Endometrium (tissue), 2 donors: ENCODE measurements around the gene TMTC2.

Experiments
- FAIRE-seq: peaks from 2 replicates; lab custom pipeline; 2012; peaks lifted over from hg19 to GRCh38; lab: Jason Lieb, UNC
- donor health status: control.
- donor health status: control.

Gene TMTC2

DNA sequence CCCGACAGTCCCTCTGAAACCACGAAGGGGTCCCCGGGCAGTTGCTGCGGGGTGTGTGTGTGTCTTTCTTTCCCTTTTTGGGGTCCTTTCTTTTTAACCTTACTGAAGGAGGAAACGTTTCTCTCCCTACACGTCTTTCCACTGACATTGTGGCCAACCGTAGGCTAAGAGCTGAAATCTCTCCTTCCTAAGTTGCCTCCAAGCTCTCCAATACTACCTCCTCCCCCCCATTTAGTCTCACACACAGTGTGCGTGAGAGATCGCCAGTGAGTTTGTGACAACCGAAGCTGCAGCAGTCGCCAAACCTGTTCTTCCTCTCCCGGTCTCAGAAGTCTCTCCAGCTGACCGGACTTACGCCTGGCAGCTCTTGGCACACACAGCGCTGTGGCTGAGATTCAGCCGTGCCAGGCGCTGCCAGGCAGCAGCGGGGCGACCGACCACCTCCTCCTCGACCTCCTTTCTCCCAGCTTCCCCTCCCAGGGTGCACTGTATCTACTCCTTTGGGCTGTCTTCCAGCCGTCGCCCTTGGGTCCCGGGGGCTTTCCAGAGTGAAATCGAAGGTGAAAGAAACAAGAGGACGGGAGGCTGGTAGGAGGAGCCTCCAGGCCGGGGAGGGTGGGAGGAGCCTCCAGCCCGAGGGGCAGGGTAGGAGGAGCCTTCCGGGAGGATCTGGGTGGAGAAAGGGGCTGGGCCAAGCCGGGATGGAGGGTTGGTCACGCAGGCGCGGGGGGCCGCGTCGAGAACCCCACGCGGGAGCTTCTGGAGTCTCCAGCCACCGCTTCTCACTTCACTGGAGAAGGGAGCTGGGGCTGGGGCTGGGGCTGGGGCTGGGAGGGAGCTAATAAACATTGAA lies at the start of gene TMTC2:
TMTC2 (plus strand) TSS at position 739 of the 853 bp plus-strand sequence.
- FAIRE-seq, result peak; percentile 26

DNA sequence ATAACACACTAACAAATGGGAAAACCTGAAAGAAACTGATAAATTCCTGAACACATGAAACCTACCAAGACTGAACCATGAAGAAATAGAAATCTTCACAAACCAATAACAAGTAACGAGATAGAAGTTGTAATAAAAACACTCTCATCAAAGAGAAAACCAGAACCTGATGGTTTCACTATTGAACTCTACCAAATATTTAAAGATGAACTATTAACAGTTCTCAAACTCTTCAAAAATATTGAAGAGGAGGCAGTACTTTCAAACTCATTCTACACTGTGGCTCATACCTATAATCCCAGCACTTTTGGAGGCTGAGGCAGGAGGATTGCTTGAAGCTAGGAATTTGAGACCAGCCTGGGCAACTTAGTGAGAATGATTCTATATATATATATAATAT lies 48.4 kb upstream of the TMTC2 start:
- no peak for FAIRE-seq

DNA sequence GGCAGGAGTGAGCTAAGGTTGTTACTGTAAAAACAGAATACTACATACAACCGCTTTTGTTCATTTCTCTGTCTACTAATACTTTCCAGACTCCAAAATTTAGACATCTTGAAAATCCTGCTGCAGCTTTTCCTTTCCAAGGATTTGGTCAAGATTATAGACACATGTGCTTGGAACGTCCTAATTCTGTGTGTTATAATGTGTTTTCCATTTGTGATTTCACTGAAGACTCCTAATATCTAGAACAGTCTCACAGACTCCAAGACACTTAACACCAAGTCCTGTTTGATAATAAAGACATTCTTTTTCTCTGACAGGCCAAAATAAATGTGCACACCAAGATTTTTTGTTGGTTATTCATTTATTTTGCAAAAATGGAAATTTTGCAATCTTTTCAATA lies 41.8 kb upstream of the TMTC2 start:
- FAIRE-seq, result no peak

DNA sequence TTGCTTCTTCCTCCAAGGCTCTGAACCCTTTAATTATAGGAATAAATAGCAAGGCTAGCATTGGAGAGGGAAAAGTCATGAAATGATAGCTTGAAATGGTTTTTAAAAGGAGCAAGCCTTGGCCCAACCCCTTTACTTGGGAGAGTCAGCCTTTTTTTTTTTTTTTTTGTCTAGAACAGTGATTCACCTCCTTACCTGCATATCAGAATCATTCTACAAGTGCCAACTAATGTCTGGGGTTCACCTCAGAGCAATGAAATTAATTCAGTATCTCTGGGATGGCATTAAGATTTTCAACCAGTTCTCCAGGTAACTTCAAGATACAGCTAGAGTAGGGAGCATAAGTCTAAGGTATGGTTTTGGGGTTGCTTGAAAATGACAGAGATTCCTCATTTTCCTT lies 41.3 kb upstream of the TMTC2 start:
- FAIRE-seq, result no peak

DNA sequence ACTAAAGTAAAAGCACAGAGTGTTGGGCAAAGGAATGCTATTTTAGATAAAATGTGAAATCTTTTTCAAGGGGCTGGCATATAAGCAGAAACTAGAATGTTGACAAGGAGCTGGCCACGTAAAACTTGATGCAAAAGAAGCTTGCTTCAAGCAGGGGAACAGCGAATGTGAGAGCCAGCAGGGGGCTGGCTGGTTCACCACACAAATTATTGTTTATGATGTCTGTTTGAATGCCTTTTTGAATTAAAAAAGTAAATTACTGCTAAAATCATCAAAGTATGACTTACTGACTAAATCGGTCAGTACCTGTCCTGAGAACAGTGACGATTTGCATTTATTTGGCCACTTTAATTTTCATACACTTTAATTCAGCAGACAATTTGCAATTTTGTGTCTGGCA lies 38.9 kb upstream of the TMTC2 start:
- FAIRE-seq, result no peak

DNA sequence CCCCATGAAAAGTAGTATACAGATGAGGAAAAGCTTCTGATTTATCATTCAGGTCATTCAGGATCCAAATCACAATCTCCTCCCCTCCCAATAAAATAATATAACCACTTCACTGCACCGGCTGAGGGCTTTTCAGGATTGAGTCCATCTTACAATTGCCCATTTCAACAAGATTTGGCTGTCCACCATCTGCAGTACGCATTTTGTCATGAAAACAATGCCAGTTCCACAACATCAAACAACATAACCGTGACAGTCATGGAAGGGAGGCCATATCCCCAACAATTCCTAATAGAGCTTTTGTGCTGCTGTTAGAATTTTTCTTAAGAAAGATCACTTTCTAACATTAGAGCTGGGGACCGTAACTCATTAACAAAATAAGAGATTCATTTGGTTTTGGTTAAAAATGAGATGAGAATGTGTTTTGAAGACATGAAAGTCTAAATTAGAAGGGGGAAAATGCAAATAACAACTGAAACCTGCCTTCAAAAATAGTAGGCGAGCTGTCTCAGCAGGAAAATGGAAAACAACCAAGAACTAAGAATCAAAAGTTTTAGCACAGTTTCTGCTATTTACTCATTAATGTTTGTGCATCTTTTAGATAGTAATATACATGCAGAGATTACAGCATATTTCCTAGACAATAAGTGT lies 38.3 kb upstream of the TMTC2 start:
- FAIRE-seq, result no peak

DNA sequence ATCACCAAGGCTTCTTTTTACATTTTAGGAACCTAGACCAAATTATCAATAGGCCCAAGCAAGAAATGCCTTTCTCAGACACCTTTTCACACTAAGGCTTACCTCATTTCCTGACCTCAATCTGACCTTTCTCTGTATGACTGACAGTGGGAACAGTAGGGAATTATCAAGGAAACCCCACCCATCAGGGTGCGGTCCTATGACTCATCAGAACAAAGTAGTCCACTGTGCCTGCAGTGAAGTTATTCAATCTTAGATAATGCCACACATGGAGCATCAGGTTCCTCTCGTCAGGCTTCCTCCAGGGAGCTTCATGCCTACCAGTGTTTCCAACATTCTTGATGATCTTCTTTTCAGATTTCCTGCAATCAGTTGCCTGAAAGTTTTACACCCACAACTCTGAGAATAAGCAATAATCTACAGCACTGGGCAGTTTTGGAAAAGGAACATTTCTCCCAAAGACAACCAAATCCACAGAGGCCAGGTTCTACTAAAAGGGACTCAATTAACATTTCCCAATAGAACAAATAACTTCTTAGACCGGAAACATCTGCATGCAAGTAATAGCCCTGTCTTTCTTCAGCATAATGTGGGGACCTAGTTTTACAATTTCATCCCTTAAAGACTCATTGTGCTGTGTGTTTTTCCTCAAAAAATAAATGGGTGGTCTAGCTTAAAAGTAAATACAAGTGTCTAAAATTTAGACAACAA lies 35.9 kb upstream of the TMTC2 start:
- no peak for FAIRE-seq

DNA sequence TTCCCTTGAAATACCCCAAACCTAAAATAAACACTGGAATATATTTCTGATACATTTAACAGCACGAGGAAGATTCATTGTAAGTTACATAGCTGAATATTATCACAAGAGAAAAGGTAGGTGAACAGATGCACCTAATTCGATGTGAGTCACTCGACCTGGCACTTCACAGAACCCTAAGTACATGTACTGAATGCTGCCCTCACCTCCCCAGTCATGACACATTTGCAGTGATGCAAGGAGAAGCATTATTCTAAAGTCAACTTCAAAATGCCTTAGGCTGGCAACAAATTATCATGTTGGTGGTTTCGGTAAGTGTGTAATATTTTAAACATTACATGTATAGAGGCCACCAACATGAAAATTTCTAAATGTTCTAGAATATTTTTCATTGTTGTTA lies 35.2 kb upstream of the TMTC2 start:
- FAIRE-seq, result no peak

DNA sequence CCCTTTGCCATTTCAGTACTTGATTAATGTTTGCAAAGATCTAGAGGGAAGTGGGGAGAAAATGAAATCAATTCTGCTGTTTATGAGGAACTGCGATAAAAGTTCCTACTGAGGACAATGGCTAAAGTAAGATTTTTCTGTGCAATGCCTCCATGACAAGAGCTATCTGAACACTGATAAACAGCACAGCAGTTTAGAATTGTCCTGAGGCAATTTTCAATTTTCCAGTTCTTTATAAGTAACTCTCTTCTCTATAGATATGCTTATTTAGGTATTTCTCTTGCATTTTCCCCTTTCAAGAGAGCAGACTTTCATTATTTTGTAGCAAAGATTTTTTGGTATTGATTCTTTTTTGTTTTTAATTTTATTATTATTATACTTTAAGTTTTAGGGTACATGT lies 34.6 kb upstream of the TMTC2 start:
- no peak for FAIRE-seq

DNA sequence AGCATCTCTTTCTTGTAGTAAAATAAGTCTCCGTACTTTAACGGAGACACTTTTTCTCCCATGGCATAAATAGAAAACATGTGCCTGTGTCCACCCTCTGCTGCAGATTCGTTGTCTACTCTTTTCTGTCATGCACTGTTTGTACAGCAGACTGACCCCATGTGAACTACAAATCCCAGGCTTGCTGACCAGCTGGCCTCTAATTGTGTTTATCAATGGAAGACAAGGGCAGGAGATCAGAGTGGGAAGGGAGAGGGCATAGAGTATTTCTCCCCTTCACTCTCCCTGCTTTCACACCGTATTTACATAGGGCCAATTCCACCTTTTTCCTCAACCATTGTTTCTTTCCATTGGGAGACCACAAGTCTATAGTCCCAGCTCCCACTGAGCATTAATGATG lies 31.0 kb upstream of the TMTC2 start:
- no peak for FAIRE-seq

DNA sequence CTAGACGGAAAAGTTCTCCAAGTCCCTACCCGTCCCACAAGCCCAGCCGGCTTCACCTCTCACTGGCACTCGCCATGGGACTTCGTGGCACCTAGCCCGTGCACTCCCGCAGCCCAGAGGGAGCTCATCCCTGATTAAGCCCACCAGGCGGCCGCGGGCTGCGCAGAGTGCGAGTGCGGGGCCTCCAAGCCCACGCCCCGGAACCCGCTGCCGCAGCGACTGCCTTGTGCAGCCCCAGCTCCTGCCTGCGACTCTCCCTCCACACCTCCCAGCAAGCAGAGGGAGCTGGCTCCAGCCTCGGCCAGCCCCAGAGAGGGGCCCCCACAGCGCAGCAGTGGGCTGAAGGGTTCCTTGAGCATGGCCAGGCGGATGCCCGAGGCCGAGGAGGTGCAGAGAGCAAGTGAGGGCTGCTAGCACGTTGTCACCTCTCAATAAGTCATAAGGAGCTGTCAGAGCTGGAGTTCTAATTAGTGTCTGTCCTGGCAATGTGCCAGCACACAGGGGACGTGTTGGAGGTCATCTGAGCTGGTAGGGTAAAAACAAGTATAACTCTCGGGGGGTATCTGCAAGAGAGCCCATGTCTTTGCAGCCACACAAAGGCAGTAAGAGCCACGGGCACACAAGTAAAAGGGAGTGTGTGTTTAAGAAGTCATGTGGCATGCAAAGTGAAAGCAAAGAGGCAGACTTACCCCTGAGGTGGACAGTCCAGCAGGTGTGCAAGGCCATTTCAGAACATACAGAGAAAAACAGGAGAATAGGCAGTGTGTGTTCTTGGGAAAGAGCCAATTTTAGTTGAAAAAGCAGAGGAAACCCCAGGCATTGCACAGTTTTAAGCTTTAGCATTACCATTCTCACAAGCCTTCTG lies 27.1 kb upstream of the TMTC2 start:
- no peak for FAIRE-seq

DNA sequence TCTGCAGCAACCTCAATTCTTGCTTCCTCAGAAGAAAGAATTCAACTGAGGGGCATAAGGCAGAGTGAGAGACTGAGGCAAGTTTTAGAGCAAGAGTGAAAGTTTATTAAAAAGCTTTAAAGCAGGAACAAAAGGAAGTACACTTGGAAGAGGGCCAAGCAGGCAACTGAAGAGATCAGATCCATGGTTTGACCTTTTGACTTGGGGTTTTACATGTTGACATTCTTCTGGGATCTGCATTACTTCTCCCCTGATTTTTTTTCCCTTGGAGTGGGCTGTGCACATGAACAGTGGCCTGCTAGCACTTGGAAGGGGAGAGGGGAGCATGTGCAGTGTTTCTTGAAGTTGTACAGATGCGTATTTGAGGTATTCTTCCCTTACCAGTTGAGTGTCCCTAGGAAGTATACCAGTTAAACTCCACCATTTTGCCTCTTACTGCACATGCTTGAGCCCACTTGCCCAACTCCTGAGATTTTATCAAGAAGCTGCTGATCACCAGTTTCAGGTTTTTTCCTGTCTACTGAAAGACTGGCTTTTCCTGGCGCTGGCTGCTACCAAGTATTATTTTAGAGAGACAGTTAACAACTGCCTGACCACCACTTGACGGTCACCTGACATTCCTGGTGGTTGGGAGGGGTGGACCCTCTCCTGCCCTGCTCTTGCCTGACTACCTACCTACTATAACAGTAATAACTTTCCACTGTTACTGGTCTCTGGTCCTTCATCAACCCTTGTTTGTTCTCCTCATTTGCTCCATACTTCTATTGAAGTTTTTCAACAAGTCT lies 26.0 kb upstream of the TMTC2 start:
- no peak for FAIRE-seq

DNA sequence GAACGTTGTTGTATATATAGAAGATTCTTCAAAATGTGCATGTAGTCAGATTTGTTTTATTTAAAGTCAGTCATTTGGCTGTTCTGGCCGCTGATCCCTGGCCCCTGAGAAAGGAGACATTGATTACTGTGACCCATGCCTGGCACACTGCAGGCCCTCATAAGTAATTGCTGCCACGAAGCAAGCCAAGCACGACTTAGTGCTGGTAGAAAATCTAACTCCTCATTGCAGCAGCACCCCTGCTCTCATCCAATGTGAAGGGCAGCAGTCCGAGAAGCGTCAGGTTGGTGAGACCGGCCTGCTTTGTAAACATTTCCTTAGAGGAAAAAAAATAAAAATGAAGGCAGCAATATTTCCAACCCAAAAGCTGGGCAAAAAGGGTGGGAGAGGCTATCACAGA lies 22.8 kb upstream of the TMTC2 start:
- no peak for FAIRE-seq

DNA sequence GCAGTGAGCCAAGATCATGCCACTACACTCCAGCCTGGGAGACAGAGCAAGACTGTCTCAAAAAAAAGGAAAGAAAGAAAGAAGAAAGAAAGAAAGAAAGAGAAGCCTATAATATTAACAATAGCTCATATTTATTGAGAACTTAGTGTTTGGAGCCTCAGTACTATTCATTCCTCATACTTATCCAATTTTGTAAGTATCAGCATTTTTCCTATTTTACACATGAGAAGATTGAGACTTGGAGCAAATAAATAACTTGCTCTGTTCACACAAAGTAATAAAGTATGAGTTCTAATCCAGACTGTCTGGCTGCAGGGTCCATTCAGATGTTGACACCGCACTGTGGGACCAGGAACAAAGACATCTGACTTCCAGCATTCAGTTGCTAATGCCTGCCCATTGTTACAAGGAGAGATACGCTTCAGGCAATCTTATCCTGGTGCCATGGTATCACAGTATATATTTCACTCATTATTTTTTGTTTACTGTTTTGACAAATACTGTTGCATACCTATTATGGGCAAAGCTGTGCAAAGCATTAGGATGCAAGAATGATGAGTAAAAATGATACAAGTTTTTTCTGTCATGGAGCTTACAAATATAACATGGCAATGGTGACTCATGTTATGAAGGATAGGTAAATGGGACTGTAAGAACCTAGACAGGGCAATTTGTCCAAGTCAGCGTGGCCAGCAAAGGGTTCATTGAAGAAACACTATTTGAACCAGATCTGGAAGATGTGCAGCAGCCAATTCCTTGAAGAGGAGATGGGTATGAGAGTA lies 21.4 kb upstream of the TMTC2 start:
- FAIRE-seq, result no peak

DNA sequence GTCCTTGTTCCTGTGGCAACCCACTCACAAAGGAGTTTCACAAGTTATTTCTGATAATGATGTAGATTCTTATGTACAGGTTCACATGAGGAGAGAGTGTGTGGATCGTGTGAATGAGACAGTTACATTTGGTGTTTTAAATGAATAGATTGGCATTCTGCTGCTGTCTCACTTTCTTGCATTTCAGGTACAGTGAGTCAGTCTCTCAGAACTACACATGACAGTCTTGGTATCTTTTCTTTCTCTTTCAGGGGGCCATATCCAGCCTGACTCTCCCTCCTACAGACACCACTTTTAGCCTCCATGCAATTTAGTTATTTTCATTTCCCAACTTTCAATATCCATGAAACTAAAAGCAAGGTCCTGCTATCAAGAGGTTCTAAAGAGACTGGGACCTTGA lies 19.9 kb upstream of the TMTC2 start:
- FAIRE-seq, result no peak

DNA sequence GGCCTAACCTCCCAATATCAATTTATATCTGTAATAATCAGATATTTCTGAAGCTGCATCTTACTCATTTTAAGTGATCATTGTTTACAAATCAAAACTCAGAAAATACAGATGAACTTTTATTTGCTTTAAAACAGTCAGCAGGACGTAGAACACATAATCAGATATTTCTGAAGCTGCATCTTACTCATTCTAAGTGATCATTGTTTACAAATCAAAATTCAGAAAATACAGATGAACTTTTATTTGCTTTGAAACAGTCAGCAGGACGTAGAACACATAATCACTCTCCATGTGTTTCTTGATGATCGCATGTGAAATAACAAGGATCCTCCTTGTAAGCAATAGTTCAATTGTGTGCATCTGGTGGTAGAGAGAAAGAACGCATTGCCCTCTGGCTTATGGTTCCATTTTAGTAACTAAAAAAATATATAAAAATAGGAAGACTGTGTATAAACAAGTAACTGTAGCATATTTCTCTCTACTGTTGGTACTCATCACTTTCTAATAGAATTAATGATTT lies 15.0 kb upstream of the TMTC2 start:
- FAIRE-seq, result no peak

DNA sequence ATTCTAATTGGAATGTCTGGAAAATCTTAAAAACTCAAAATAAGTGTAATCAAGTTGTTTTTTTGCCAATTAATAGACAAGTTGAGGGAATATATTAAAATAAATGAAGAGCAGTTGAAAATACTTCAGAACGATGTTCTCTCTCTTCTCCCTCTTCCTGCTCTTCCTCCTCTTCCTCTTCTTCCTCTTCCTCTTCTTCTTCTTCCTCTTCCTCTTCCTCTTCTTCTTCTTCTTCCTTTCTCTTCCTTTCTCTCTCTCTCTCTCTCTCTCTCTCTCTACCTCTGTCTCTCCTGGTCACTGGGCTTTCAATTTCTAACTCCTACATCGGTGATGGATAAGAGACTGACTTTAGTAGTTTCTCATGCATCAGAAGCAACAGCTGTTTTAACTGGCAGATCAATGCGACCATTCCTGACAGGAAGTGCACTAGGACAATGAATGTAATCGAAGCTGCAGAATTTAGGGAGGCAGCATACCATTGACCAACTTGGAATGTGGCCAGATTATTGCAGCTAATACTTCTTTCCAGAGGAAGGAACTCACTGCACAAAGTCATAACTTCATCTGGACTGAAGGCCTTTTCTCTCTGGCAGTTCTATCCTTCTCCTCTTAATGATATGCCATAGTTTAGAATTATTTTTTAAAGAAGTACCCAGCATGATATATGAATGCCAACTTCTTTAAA lies 13.8 kb upstream of the TMTC2 start:
- FAIRE-seq, result no peak

DNA sequence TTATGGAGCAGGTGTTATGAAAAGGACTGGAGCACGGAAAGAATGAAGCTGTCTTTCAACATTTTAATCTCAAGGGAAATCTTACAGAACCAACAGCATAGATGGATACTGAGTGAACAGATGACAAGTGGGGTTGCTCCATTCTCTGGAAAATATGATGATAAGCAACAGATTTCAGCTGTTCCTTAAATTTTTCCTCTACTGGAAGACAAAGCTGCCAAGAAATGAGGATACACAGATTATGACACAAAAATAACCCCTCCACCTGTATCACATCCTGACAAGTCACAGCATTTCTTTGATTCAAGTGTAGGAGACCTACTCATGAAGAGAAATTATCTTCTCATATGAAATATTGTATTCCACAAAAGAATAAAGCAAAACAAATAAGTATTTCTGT lies 13.0 kb upstream of the TMTC2 start:
- no peak for FAIRE-seq

DNA sequence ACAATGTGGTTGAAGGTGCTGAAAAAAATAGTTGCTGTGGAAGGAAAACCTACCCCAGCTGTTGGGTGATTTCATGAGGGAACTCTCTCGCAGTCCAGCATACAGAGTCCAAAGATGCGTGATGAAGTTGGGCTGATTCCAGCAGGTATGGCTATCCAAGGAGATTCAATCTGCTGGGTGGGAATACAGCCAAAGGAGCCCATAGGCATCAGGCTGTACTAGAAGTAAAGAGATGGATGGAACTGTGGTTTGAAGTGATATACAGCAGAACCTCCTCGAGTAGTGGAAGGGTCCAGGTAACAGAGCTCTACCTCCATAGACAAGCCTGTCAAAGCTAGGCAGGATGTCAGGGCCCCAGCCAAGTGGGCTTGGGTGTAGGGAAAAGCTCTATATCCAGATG lies 11.5 kb upstream of the TMTC2 start:
- FAIRE-seq, result no peak

DNA sequence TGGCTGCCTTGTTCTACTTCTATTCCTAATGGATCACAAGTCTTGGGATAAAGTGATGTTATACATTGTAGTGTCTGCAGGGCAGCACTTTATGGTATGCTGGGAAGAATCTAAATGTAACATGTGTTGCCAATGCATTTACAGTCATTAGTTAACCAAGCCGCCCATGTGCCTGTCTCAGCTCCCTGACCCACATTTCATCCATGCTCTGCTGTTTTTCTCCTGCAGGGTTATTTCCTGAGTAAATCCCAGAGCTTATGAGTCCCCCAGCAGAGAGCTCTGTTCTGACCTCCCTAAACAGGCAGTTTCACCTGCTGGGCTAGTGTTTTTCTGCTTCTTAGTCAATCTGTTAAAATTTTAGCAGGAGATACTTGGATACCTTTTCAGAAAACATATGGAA lies 4.4 kb upstream of the TMTC2 start:
- FAIRE-seq, result no peak
